CD14-positive monocyte (primary cell): ENCODE data around the gene SLC26A6. TPM values are rescaled to one million over a fixed set of nuclear protein-coding genes. Genes with fewer than 3 reads are reported as not detected.

ENCODE experiments used
- DNase-seq, 3 donors: peaks; one replicate each; pipeline ENCODE4 v3.0.0-alpha.2; 2011 to 2022
- H2AFZ ChIP-seq: 2 replicates; pipeline ENCODE4 v1.6.0; 2012; ENCODE audit warnings: mild to moderate bottlenecking, low read depth, low read length, inconsistent platforms; ENCODE audit not compliant: insufficient read depth, poor library complexity, severe bottlenecking
- H3K27ac ChIP-seq, 2 donors: 1 replicate in 1 of 2; 2 replicates in 1 of 2; pipeline ENCODE4 v1.5.1; 2012 to 2013; ENCODE audit warnings: low read length in 2 of 2, control low read depth in 1 of 2, inconsistent platforms in 1 of 2, low read depth in 1 of 2, mild to moderate bottlenecking in 1 of 2
- H3K27me3 ChIP-seq, 2 donors: one replicate each; pipeline versions ENCODE4 v1.6.0 to v1.6.1; 2011 to 2013; ENCODE audit warnings: low read length in 2 of 2; ENCODE audit not compliant: control insufficient read depth in 2 of 2, insufficient read depth in 2 of 2
- H3K36me3 ChIP-seq, 2 donors: replicated peaks in 1 of 2; 1 replicate in 1 of 2; 2 replicates in 1 of 2; pipeline versions ENCODE4 v1.5.1 to v1.6.1; 2012 to 2013; ENCODE audit warnings: low read length in 2 of 2, control low read depth in 1 of 2, inconsistent platforms in 1 of 2, mild to moderate bottlenecking in 1 of 2; ENCODE audit not compliant: insufficient read depth in 2 of 2, control insufficient read depth in 1 of 2
- H3K4me1 ChIP-seq, 2 donors: 1 replicate in 1 of 2; 2 replicates in 1 of 2; pipeline versions ENCODE4 v1.5.1 to v1.6.1; 2012 to 2013; ENCODE audit warnings: low read length in 2 of 2, control low read depth in 1 of 2, inconsistent platforms in 1 of 2, mild to moderate bottlenecking in 1 of 2, moderate library complexity in 1 of 2; ENCODE audit not compliant: insufficient read depth in 2 of 2, control insufficient read depth in 1 of 2
- H3K4me2 ChIP-seq: replicated peaks from 2 replicates; pipeline ENCODE3; 2012; ENCODE audit warnings: low read length, moderate library complexity, mild to moderate bottlenecking; ENCODE audit not compliant: poor library complexity, severe bottlenecking; ENCODE audit errors: extremely low read depth
- H3K4me3 ChIP-seq, 3 experiments: fragments of 200-600 bp in 1 of 3; sonication (generic) in 1 of 3; replicated peaks in 1 of 3; 1 replicate in 2 of 3; 2 replicates in 1 of 3; pipeline ENCODE4 v1.5.1; 2011 to 2013; ENCODE audit warnings: low read length in 3 of 3, mild to moderate bottlenecking in 3 of 3, control low read depth in 2 of 3, low read depth in 2 of 3, inconsistent platforms in 1 of 3, moderate library complexity in 1 of 3
- H3K79me2 ChIP-seq: 2 replicates; pipeline ENCODE4 v1.6.0; 2012; ENCODE audit warnings: mild to moderate bottlenecking, control low read depth, inconsistent platforms, low read length, moderate library complexity; ENCODE audit not compliant: insufficient read depth
- H3K9ac ChIP-seq: 2 replicates; pipeline ENCODE4 v1.6.0; 2017; ENCODE audit warnings: low read length, mild to moderate bottlenecking; ENCODE audit not compliant: insufficient read depth, poor library complexity, severe bottlenecking
- H3K9me3 ChIP-seq, 2 donors: replicated peaks in 1 of 2; 1 replicate in 1 of 2; 2 replicates in 1 of 2; pipeline versions ENCODE4 v1.5.1 to v1.6.1; 2012 to 2013; ENCODE audit warnings: low read length in 2 of 2, control low read depth in 1 of 2; ENCODE audit not compliant: control insufficient read depth in 1 of 2, insufficient read depth in 1 of 2
- H4K20me1 ChIP-seq: 2 replicates; pipeline ENCODE4 v1.6.0; 2012; ENCODE audit warnings: mild to moderate bottlenecking, low read length, control low read depth, moderate library complexity; ENCODE audit not compliant: insufficient read depth
- H3K27ac Mint-ChIP-seq, 7 donors: one replicate each; pipeline ENCODE4 v1.8.0; 2020; ENCODE audit warnings: mild to moderate bottlenecking in 7 of 7, mixed read lengths in 7 of 7, moderate library complexity in 6 of 7, inconsistent platforms in 2 of 7
- H3K27me3 Mint-ChIP-seq, 3 donors: one replicate each; pipeline ENCODE4 v1.8.0; 2021 to 2022; ENCODE audit warnings: low read depth in 3 of 3, mild to moderate bottlenecking in 3 of 3, mixed read lengths in 3 of 3, moderate library complexity in 3 of 3, inconsistent platforms in 1 of 3
- H3K36me3 Mint-ChIP-seq, 2 donors: one replicate each; pipeline ENCODE4 v1.8.0; 2020; ENCODE audit warnings: mixed read lengths in 2 of 2, inconsistent platforms in 1 of 2, mild to moderate bottlenecking in 1 of 2
- H3K4me1 Mint-ChIP-seq: one replicate; pipeline ENCODE4 v1.8.0; 2020; ENCODE audit warnings: mild to moderate bottlenecking, mixed read lengths
- H3K4me3 Mint-ChIP-seq, 2 donors: one replicate each; pipeline ENCODE4 v1.8.0; 2020; ENCODE audit warnings: mild to moderate bottlenecking in 2 of 2, mixed read lengths in 2 of 2, moderate library complexity in 1 of 2
- H3K9me3 Mint-ChIP-seq, 7 donors: one replicate each; pipeline ENCODE4 v1.8.0; 2020 to 2022; ENCODE audit warnings: mixed read lengths in 7 of 7, mild to moderate bottlenecking in 6 of 7, moderate library complexity in 6 of 7, inconsistent platforms in 2 of 7
- CTCF ChIP-seq: fragments of 200-600 bp; IDR thresholded peaks from one replicate; pipeline ENCODE4 v1.8.0; 2022; ENCODE audit warnings: antibody characterized with exemption, mild to moderate bottlenecking
- WGBS: methylation state at CpG from one replicate; pipeline ENCODE4 v1.1.5; 2013; ENCODE audit warnings: missing lambda C conversion rate; ENCODE audit not compliant: insufficient coverage; 5-methylcytosine and 5-hydroxymethylcytosine counted together
- intact Hi-C, 2 donors: fragments of 100-400 bp; cut with micrococcal nuclease; formaldehyde crosslinking; loops; one replicate each; pipeline versions ENCODE4 v1.15.0 to v1.15.1; 2023
- polyA plus RNA-seq, 3 donors: library from polyadenylated mRNA; depleted of rRNA in 1 of 3; unstranded in 2 of 3; stranded (reverse) in 1 of 3; fragments of 300-500 nt in 2 of 3; fragments of >200 nt in 1 of 3; fragmentation: Illumina TruSeq in 2 of 3; gene quantifications; 1 replicate in 2 of 3; 2 replicates in 1 of 3; pipeline ENCODE4 v1.2.3, GENCODE V29; 2012 to 2021

SLC26A6 gene
- polyA plus RNA-seq, 3 donors = 16.3 to 92.8 (median 20.4) TPM

- no peak overlapping the region for H3K9ac ChIP-seq
- no peak overlapping the region for H3K27ac Mint-ChIP-seq
Measured at GRCh38 chr3:48588230-48588629, 47.0 kb downstream of the SLC26A6 start.

GRCh38 chr3:48587686-48588085 lies 47.6 kb downstream of the SLC26A6 start:
- H3K9me3 ChIP-seq = no peaks in the 10 kb centered on the region
- no peak overlapping the region for H3K4me2 ChIP-seq
- TF ChIP-seq CTCF = no peak
- no peak overlapping the region for H3K9ac ChIP-seq
- peaks cover 0 to 3% (median 0%) of the 10 kb centered on the region in 7 donors for H3K9me3 Mint-ChIP-seq
- peaks cover 0 to 17% of the 10 kb centered on the region in 2 donors for H3K27me3 ChIP-seq
- peak overlapping the region in 1 of 2 donors; percentile 42 for H3K4me3 Mint-ChIP-seq
- H3K27me3 Mint-ChIP-seq = peaks cover 17 to 33% (median 31%) of the 10 kb centered on the region in 3 donors
- no peak overlapping the region for H3K27ac ChIP-seq
- no peaks in the 10 kb centered on the region for H3K4me1 ChIP-seq
- H3K36me3 ChIP-seq = no peaks in the 10 kb centered on the region
- WGBS = 85% methylated on average over 10 of the region's 11 CpGs
- intact Hi-C loops = no loop called here
- DNase-seq = no peak
- H3K36me3 Mint-ChIP-seq = no peaks in the 10 kb centered on the region
- no peaks in the 10 kb centered on the region for H4K20me1 ChIP-seq
- H2AFZ ChIP-seq = no peak overlapping the region
- no peak overlapping the region for H3K27ac Mint-ChIP-seq
- no peaks in the 10 kb centered on the region for H3K79me2 ChIP-seq
- no peaks in the 10 kb centered on the region for H3K4me1 Mint-ChIP-seq
- no peak overlapping the region for H3K4me3 ChIP-seq

More at GRCh38 chr3:48588230-48588629, 47.0 kb downstream of the SLC26A6 start:
- DNase-seq = no peak
- Histone ChIP-seq H3K27ac (no peak overlapping the region), H4K20me1 (no peaks in the 10 kb centered on the region), H2AFZ (no peak overlapping the region), H3K79me2 (no peaks in the 10 kb centered on the region), H3K4me2 (no peak overlapping the region), H3K4me1 (no peaks in the 10 kb centered on the region), H3K9me3 (no peaks in the 10 kb centered on the region), H3K4me3 (no peak overlapping the region), H3K27me3 (peaks cover 0 to 18% of the 10 kb centered on the region in 2 donors), H3K36me3 (no peaks in the 10 kb centered on the region)
- Mint-ChIP-seq H3K36me3 (no peaks in the 10 kb centered on the region), H3K4me1 (no peaks in the 10 kb centered on the region), H3K9me3 (peaks cover 0 to 3% (median 0%) of the 10 kb centered on the region in 7 donors), H3K4me3 (peak overlapping the region in 1 of 2 donors; percentile 16), H3K27me3 (peaks cover 23 to 38% (median 35%) of the 10 kb centered on the region in 3 donors)
- intact Hi-C loops = no loop called here
- no peak for TF ChIP-seq CTCF
- 70% methylated on average over 15 of the region's 15 CpGs for WGBS
